KOPT-K1 (cell line): ENCODE measurements around the gene GTF3C1.
A peak's percentile ranks its signal among the peaks of the same experiment; 100 is the strongest.

Experiments
- H3K27ac ChIP-seq: fragments of 200-600 bp; sonication (generic); 2 replicates; pipeline ENCODE4 v1.5.1; 2016; ENCODE audit warnings: antibody characterized with exemption, mild to moderate bottlenecking, low read depth, low read length; ENCODE audit not compliant: poor library complexity, severe bottlenecking
- H3K36me3 ChIP-seq: fragments of 200-600 bp; sonication (generic); 2 replicates; pipeline ENCODE4 v1.5.1; 2017; ENCODE audit warnings: antibody characterized with exemption, mild to moderate bottlenecking, low read length, moderate library complexity; ENCODE audit not compliant: insufficient read depth
- H3K9me3 ChIP-seq: fragments of 200-600 bp; sonication (generic); 2 replicates; pipeline ENCODE4 v1.5.1; 2017; ENCODE audit warnings: antibody characterized with exemption, low read length, mild to moderate bottlenecking; ENCODE audit not compliant: insufficient read depth, poor library complexity, severe bottlenecking

The GTF3C1 gene

GRCh38 chr16:27549746-27550581 is at the start of gene GTF3C1, which contains the start of gene KATNIP:
GTF3C1 (minus strand) TSS chr16:27549913; CDS start chr16:27549890, 23 bp downstream.
KATNIP (plus strand) TSS chr16:27550144; CDS start chr16:27550171, 27 bp downstream.
- peaks cover 12% of the 10 kb centered on the region for H3K36me3 ChIP-seq
- peak within 1 kb of the TSS; percentile 66 for H3K27ac ChIP-seq
- H3K9me3 ChIP-seq: no peaks in the 10 kb centered on the region

DNA sequence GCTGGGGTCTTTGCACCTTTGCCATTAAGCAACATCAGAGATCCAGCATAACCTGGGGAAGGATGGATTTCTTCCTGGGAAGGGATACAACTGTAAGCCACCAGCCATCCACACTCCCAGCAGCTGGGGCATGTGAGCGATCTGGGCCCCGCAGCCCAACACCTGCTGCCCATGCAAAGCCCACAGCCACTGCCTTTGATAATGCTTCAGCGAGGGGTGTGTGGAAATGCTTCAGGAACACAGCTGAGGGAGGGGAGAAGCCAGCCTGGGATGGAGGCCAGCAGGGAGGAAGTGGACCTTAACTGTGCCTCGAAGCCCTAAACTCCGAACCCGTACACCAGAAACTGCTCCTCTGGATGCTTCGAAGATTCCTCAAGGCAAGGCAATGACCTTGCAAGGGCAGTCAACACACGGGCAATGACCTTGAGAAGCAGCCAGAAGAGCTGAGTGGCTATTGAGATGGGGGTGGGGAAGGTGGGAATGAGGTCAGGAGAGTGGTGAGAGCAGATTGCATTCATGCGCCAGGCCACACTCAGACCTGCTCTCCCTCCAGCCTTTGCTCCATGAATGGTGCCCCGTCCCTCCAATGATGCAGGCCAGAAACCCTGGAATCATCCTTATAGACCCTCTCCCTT is 49.3 kb upstream of the GTF3C1 start:
- Histone ChIP-seq H3K36me3 (no peaks in the 10 kb centered on the region), H3K9me3 (no peaks in the 10 kb centered on the region), H3K27ac (no peak overlapping the region)

- Histone ChIP-seq H3K36me3 (no peaks in the 10 kb centered on the region), H3K9me3 (no peaks in the 10 kb centered on the region)
Observed at GRCh38 chr16:27598220-27598619, 48.5 kb upstream of the GTF3C1 start.

DNA sequence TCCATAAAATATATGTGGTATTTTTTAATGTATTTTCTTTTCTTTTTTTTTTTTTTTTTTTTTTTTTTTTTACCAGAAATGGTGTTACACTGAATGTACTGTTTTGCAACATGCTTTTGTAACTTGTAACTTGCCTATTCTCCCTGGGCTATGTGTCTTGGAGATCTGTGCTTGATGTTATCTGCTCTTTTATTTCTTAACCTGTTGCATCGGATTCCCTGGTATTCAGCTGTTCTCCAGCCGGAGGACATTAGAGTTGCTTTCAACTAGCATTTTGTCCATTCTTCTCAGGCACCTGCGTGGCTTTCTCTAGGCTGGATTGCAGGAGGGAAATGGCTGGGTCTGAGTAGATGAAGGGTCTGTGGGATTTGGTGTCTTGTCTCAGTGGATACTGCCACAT is 47.6 kb upstream of the GTF3C1 start:
- no peaks in the 10 kb centered on the region for H3K9me3 ChIP-seq

More at GRCh38 chr16:27598220-27598619, 48.5 kb upstream of the GTF3C1 start:
- no peak overlapping the region for H3K27ac ChIP-seq

DNA sequence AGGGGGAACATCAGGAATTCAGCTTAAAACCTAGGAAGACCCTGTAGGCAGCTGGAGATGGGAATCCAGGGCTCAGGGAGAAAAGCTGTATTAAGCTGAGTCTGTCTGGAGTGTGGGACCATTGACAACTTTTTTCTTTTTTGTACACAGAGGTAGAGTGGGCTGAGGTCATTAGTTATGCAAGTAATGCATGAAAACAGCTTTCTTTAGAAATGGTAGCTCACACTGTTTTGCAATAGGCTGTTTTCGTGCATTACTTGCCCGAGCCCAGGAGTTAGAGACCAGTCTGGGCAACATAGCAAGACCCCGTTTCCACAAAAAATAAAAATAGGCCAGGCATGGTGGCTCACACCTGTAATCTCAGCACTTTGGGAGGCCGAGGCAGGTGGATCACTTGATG is 46.7 kb upstream of the GTF3C1 start:
- no peaks in the 10 kb centered on the region for H3K36me3 ChIP-seq
- H3K9me3 ChIP-seq: no peaks in the 10 kb centered on the region
- H3K27ac ChIP-seq: no peak overlapping the region

More for the DNA sequence above, 47.6 kb upstream of the GTF3C1 start:
- Histone ChIP-seq H3K36me3 (no peaks in the 10 kb centered on the region), H3K27ac (no peak overlapping the region)

- H3K27ac ChIP-seq: no peak overlapping the region
- H3K9me3 ChIP-seq: no peaks in the 10 kb centered on the region
- H3K36me3 ChIP-seq: no peaks in the 10 kb centered on the region
Observed at GRCh38 chr16:27595993-27596392, 46.3 kb upstream of the GTF3C1 start.

- Histone ChIP-seq H3K9me3 (no peaks in the 10 kb centered on the region), H3K36me3 (no peaks in the 10 kb centered on the region), H3K27ac (no peak overlapping the region)
Observed at GRCh38 chr16:27595475-27595874, 45.8 kb upstream of the GTF3C1 start.

GRCh38 chr16:27591837-27592236 is 42.1 kb upstream of the GTF3C1 start:
- Histone ChIP-seq H3K36me3 (no peaks in the 10 kb centered on the region), H3K27ac (no peak overlapping the region)

DNA sequence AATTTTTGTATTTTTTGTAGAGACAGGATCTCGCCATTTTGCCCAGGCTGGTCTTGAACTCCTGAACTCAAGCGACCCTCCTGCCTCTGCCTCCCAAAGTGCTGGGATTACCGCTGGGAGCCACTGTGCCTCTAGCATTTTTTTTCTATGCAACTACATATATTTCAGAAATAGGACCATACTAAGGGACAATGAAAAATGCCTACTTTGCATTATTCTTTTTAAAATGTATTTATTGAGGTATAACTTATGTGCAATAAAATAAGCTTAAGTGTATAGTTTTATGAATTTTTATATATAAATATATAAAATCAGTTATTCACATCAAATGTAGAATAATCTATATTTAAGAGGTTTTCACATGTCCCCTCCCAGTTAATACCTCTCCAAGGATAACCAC is 38.3 kb upstream of the GTF3C1 start:
- Histone ChIP-seq H3K27ac (no peak overlapping the region), H3K36me3 (no peaks in the 10 kb centered on the region)

More at GRCh38 chr16:27591837-27592236, 42.1 kb upstream of the GTF3C1 start:
- H3K9me3 ChIP-seq: peaks cover 6% of the 10 kb centered on the region

DNA sequence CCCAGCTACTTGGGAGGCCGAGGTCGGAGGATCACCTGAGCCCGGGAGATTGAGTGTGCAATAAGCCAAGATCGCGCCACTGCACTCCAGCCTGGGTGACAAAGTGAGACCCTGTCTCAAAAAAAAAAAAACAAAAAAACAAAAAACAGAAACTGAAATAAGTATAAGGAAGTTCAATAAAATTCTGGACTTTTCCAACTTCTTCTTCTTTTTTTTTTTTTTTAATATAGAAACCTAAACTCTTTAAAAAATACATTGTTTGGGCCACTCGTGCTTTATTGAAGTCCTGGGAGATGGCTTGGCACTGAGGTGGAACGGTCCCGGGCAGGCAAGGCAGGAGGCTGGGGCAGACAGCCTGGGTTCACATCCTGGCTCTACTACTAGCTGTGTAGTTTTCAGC is 37.0 kb upstream of the GTF3C1 start:
- Histone ChIP-seq H3K9me3 (peaks cover 16% of the 10 kb centered on the region), H3K36me3 (no peaks in the 10 kb centered on the region), H3K27ac (no peak overlapping the region)

More for the DNA sequence above, 38.3 kb upstream of the GTF3C1 start:
- H3K9me3 ChIP-seq: peaks cover 16% of the 10 kb centered on the region

DNA sequence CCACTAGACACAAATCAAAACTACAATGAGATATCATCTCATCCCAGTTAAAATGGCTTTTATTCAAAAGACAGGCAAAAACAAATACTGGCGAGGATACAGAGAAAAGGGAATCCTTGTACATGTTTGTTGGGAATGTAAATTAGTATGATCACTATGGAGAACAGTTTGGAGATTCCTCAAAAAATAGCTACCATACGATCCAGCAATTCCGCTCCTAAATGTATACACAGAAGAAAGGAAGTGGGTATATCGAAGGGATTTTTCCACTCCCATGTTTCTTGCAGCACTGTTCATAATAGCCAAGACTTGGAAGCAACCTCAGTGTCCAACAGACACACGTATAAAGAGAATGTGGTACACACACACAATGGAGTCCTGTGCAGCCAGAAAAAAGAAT is 35.5 kb upstream of the GTF3C1 start:
- Histone ChIP-seq H3K36me3 (no peaks in the 10 kb centered on the region), H3K27ac (no peak overlapping the region), H3K9me3 (peaks cover 16% of the 10 kb centered on the region)

DNA sequence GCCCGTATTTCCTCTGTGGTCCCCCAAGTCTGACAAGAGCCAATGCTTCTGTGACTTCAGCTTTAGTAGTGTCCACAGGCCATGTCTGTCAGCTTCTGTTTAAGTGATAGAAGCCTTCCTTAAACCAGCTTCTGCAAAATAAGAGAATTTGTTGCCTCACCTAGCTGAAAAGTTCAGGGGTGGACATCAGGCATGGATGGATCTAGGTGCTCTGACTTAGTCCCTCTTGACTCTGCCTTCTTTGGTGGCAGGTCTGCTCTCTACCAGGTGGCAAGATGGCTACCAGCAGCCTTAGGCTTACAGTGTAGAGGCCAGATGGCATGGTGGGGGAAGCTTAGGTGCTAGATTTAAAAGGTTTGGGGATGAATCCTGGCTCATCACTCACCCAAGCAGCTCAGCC is 33.9 kb upstream of the GTF3C1 start:
- peaks cover 10% of the 10 kb centered on the region for H3K9me3 ChIP-seq
- no peaks in the 10 kb centered on the region for H3K36me3 ChIP-seq
- H3K27ac ChIP-seq: no peak overlapping the region

- Histone ChIP-seq H3K9me3 (peaks cover 10% of the 10 kb centered on the region), H3K36me3 (no peaks in the 10 kb centered on the region), H3K27ac (no peak overlapping the region)
Observed at GRCh38 chr16:27582883-27583282, 33.2 kb upstream of the GTF3C1 start.

GRCh38 chr16:27579087-27579980 is 29.6 kb upstream of the GTF3C1 start:
- Histone ChIP-seq H3K36me3 (no peaks in the 10 kb centered on the region), H3K27ac (no peak overlapping the region)

DNA sequence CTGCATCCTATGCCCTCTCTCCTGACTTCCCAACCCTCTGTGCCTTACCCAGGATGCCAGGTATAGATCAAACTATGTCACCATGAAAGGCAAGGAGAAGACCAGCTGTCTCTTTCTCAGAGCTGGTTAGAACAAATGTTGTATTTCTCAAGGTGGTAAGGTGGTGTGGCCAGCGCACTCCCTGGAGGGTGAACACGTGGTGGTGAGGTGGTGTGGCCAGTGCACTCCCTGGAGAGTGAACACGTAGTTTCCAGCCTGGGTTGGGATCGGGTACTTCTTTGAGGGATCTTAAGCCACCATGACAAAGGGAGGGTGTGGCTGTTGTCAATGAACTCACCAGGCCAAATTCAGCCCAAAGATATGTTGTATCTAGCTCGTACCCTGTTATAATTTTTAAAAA is 27.0 kb upstream of the GTF3C1 start:
- H3K27ac ChIP-seq: no peak overlapping the region
- no peaks in the 10 kb centered on the region for H3K9me3 ChIP-seq
- H3K36me3 ChIP-seq: no peaks in the 10 kb centered on the region

More at GRCh38 chr16:27579087-27579980, 29.6 kb upstream of the GTF3C1 start:
- no peaks in the 10 kb centered on the region for H3K9me3 ChIP-seq
